ENCODE measurements around the gene RAET1E.
"Not testable (repeated sequence)": the region's sequence is repeated elsewhere in the genome, so short reads cannot be mapped to it uniquely, and the experiment has no call there.

- not testable (repeated sequence) for TF ChIP-seq POLR2A (IDR thresholded peaks at IDR 0.05; ENCODE audit: low read length); GATA1 (IDR thresholded peaks at IDR 0.05; ENCODE audit: low read depth, low read length)
These were observed 40.2 kb upstream of the RAET1E start for GRCh38 chr6:149938013-149938570.
